Measurements from ENCODE around the gene ZNF688.

DNA sequence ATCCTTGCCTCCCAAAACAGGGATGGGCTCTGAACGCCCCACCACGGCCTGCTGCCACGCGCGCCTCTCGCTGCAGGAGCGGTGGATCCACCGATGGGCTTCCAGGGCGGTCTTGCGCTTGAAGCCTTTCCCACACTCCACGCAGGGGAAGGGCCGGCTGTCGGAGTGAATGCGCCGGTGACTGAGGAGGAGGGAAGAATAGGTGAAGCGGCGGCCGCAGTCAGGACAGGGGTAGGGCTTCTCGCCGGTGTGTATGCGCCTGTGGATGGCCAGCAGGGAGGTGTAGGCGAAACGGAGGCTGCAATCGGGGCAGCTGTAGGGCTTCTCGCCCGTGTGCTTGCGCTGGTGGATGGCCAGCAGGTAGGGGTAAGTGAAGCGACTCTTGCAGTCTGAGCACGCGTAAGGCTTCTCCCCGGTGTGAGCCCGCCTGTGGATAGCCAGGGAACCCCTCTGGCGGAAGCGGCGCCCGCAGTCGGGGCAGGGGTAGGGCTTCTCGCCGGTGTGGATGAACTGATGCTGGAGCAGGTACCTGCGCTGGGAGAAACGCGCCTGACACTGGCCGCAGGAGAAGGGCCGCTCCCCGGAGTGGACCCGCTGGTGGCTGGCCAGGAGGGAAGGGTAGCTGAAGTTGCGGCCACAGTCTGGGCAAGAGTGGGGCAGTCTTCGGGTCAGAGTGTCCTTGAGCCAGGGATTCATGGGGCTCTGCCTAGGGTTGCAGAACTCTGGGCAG, 11.3 kb upstream of the ZNF688 start:
- TF ChIP-seq, protein P1, sequence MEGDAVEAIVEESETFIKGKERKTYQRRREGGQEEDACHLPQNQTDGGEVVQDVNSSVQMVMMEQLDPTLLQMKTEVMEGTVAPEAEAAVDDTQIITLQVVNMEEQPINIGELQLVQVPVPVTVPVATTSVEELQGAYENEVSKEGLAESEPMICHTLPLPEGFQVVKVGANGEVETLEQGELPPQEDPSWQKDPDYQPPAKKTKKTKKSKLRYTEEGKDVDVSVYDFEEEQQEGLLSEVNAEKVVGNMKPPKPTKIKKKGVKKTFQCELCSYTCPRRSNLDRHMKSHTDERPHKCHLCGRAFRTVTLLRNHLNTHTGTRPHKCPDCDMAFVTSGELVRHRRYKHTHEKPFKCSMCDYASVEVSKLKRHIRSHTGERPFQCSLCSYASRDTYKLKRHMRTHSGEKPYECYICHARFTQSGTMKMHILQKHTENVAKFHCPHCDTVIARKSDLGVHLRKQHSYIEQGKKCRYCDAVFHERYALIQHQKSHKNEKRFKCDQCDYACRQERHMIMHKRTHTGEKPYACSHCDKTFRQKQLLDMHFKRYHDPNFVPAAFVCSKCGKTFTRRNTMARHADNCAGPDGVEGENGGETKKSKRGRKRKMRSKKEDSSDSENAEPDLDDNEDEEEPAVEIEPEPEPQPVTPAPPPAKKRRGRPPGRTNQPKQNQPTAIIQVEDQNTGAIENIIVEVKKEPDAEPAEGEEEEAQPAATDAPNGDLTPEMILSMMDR (IDR thresholded peaks at IDR 0.05), result no peak
- TF ChIP-seq ZFX (IDR thresholded peaks at IDR 0.05; ENCODE audit: borderline replicate concordance), result no peak

All from 22Rv1 (cell line).